Smooth muscle cell (in vitro differentiated cells): Measurements from ENCODE around the gene KLC3. TPM values are rescaled to one million over a fixed set of nuclear protein-coding genes. Genes with fewer than 3 reads are reported as not detected.

ENCODE experiments used
- DNase-seq: peaks from one replicate; lab custom pipeline; 2025; ENCODE audit not compliant: unreplicated experiment; lab: John Stamatoyannopoulos, UW
- H2AFZ ChIP-seq: fragments of 200-600 bp; sonication (generic); 2 replicates; pipeline ENCODE4 v1.6.0; 2016; ENCODE audit warnings: antibody characterized with exemption, low read depth, mild to moderate bottlenecking
- H3F3A ChIP-seq: fragments of 200-600 bp; sonication (generic); 2 replicates; pipeline ENCODE4 v1.6.0; 2017; ENCODE audit warnings: antibody characterized with exemption, low read depth
- H3K27ac ChIP-seq: fragments of 200-600 bp; sonication (generic); 2 replicates; pipeline ENCODE4 v1.5.1; 2016; ENCODE audit warnings: low read depth, mild to moderate bottlenecking
- H3K27me3 ChIP-seq: fragments of 200-600 bp; sonication (generic); 2 replicates; pipeline ENCODE4 v1.6.1; 2016; ENCODE audit warnings: low read depth, mild to moderate bottlenecking
- H3K36me3 ChIP-seq: fragments of 200-600 bp; sonication (generic); 2 replicates; pipeline ENCODE4 v1.5.1; 2016; ENCODE audit warnings: low read depth
- H3K4me1 ChIP-seq: fragments of 200-600 bp; sonication (generic); 2 replicates; pipeline ENCODE4 v1.5.1; 2016; ENCODE audit warnings: low read depth
- H3K4me2 ChIP-seq: fragments of 200-600 bp; sonication (generic); 2 replicates; pipeline ENCODE4 v1.6.0; 2016; ENCODE audit warnings: mild to moderate bottlenecking
- H3K4me3 ChIP-seq: fragments of 200-600 bp; sonication (generic); 2 replicates; pipeline ENCODE4 v1.5.1; 2016; ENCODE audit warnings: mild to moderate bottlenecking
- H3K79me2 ChIP-seq: fragments of 200-600 bp; sonication (generic); 2 replicates; pipeline ENCODE4 v1.6.0; 2016; ENCODE audit warnings: low read depth, mild to moderate bottlenecking
- H3K9ac ChIP-seq: fragments of 200-600 bp; sonication (generic); 2 replicates; pipeline ENCODE4 v1.6.0; 2016; ENCODE audit warnings: low read depth
- H3K9me3 ChIP-seq: fragments of 200-600 bp; sonication (generic); replicated peaks from 2 replicates; pipeline ENCODE4 v1.5.1; 2016; ENCODE audit warnings: low read depth
- H4K20me1 ChIP-seq: fragments of 200-600 bp; sonication (generic); 2 replicates; pipeline ENCODE4 v1.6.0; 2016; ENCODE audit warnings: low read depth
- CTCF ChIP-seq: fragments of 200-600 bp; sonication (generic); IDR thresholded peaks from 2 replicates; pipeline ENCODE4 v1.5.1; 2017; ENCODE audit warnings: borderline replicate concordance, mild to moderate bottlenecking, antibody characterized with exemption; ENCODE audit not compliant: insufficient read depth, poor library complexity, severe bottlenecking
- WGBS: methylation state at CpG from one replicate; pipeline ENCODE4 v1.1.7; 2016; ENCODE audit warnings: low lambda C conversion rate; 5-methylcytosine and 5-hydroxymethylcytosine counted together
- polyA plus RNA-seq: library from polyadenylated mRNA; unstranded; fragments of >200 nt; fragmentation: Nextera tagmentation; extraction: Ambion mirVana; gene quantifications from 2 replicates; pipeline ENCODE4 v1.2.1, GENCODE V29; 2016
- total RNA-seq: library from RNA; depleted of rRNA; stranded (reverse); fragments of >200 nt; gene quantifications from 2 replicates; pipeline ENCODE4 v1.2.3, GENCODE V29; 2014

The KLC3 gene
- total and polyA plus RNA-seq, 2 experiments from 2014 or later, result 4.8 to 6.3 TPM

GRCh38 chr19:45355910-45356309 lies 15.4 kb downstream of the KLC3 start:
- no peak overlapping the region for H3K9ac ChIP-seq
- no peak overlapping the region for H3K4me3 ChIP-seq
- no peak overlapping the region for H2AFZ ChIP-seq
- TF ChIP-seq CTCF, result no peak
- H3K36me3 ChIP-seq, result no peaks in the 10 kb centered on the region
- no peaks in the 10 kb centered on the region for H3F3A ChIP-seq
- no peaks in the 10 kb centered on the region for H3K79me2 ChIP-seq
- H3K4me2 ChIP-seq, result no peak overlapping the region
- DNase-seq, result no peak
- no peaks in the 10 kb centered on the region for H3K4me1 ChIP-seq
- H3K9me3 ChIP-seq, result no peaks in the 10 kb centered on the region
- H3K27me3 ChIP-seq, result no peaks in the 10 kb centered on the region
- H4K20me1 ChIP-seq, result no peaks in the 10 kb centered on the region
- 94% methylated on average over 9 of the region's 9 CpGs for WGBS
- no peak overlapping the region for H3K27ac ChIP-seq

GRCh38 chr19:45356760-45357444 lies 16.4 kb downstream of the KLC3 start:
- no peak overlapping the region for H3K4me2 ChIP-seq
- H3K9me3 ChIP-seq, result no peaks in the 10 kb centered on the region
- no peaks in the 10 kb centered on the region for H3K79me2 ChIP-seq
- no peak overlapping the region for H3K4me3 ChIP-seq
- no peak overlapping the region for H3K27ac ChIP-seq
- 96% methylated on average over 20 of the region's 20 CpGs for whole genome bisulfite sequencing
- no peak overlapping the region for H2AFZ ChIP-seq
- no peaks in the 10 kb centered on the region for H3K27me3 ChIP-seq
- H3K9ac ChIP-seq, result no peak overlapping the region
- TF ChIP-seq CTCF, result no peak
- no peaks in the 10 kb centered on the region for H4K20me1 ChIP-seq
- no peaks in the 10 kb centered on the region for H3F3A ChIP-seq
- no peak for DNase-seq
- no peaks in the 10 kb centered on the region for H3K4me1 ChIP-seq
- H3K36me3 ChIP-seq, result no peaks in the 10 kb centered on the region

GRCh38 chr19:45357445-45357783 lies 16.9 kb downstream of the KLC3 start:
- no peak overlapping the region for H3K27ac ChIP-seq
- no peak overlapping the region for H3K9ac ChIP-seq
- H2AFZ ChIP-seq, result no peak overlapping the region
- no peak overlapping the region for H3K4me2 ChIP-seq
- no peak for DNase-seq
- no peaks in the 10 kb centered on the region for H3K27me3 ChIP-seq
- H3K36me3 ChIP-seq, result no peaks in the 10 kb centered on the region
- no peaks in the 10 kb centered on the region for H3K9me3 ChIP-seq
- no peaks in the 10 kb centered on the region for H3F3A ChIP-seq
- H4K20me1 ChIP-seq, result no peaks in the 10 kb centered on the region
- no peak overlapping the region for H3K4me3 ChIP-seq
- TF ChIP-seq CTCF, result no peak
- no peaks in the 10 kb centered on the region for H3K79me2 ChIP-seq
- WGBS, result 100% methylated on average over 11 of the region's 11 CpGs
- no peaks in the 10 kb centered on the region for H3K4me1 ChIP-seq

- 94% methylated on average over 10 of the region's 12 CpGs for WGBS
- Histone ChIP-seq H3K9me3 (no peaks in the 10 kb centered on the region), H3K4me2 (no peak overlapping the region), H3F3A (no peaks in the 10 kb centered on the region), H4K20me1 (no peaks in the 10 kb centered on the region), H3K27me3 (no peaks in the 10 kb centered on the region), H3K79me2 (no peaks in the 10 kb centered on the region), H3K9ac (no peak overlapping the region), H3K27ac (no peak overlapping the region), H2AFZ (no peak overlapping the region), H3K36me3 (no peaks in the 10 kb centered on the region), H3K4me1 (no peaks in the 10 kb centered on the region), H3K4me3 (no peak overlapping the region)
- no peak for TF ChIP-seq CTCF
- DNase-seq, result no peak
Observed at GRCh38 chr19:45358213-45358792, 17.8 kb downstream of the KLC3 start.
